Activated CD4-positive, alpha-beta memory T cell treated with anti-CD3 and anti-CD28 coated beads, Interleukin-2, amount 10 ng/mL, durations not matched to agents 7 days and 5 days (primary cell): ENCODE results near the gene RNF166. TPM values are rescaled to one million over a fixed set of nuclear protein-coding genes. Genes with fewer than 3 reads are reported as not detected.
A peak's percentile ranks its signal among the peaks of the same experiment; 100 is the strongest.

Experiments
- CTCF ChIA-PET: fragments of 350-600 bp; sonication (Branson Sonifier 250); formaldehyde crosslinking; loops from one replicate; lab custom pipeline; 2021; ENCODE audit warnings: antibody characterized with exemption, inconsistent platforms; lab: Charles Lee
- POLR2A ChIA-PET: fragments of 350-600 bp; sonication (Branson Sonifier 250); formaldehyde crosslinking; loops from one replicate; lab custom pipeline; 2021; ENCODE audit warnings: antibody characterized with exemption; lab: Charles Lee
- DNase-seq: peaks from one replicate; pipeline ENCODE4 v3.0.0-alpha.2; 2020
- H3K27ac Mint-ChIP-seq: one replicate; pipeline ENCODE4 v1.8.0; 2021; ENCODE audit warnings: mild to moderate bottlenecking, mixed read lengths
- H3K27me3 Mint-ChIP-seq: one replicate; pipeline ENCODE4 v1.8.0; 2021; ENCODE audit warnings: mixed read lengths
- H3K36me3 Mint-ChIP-seq: one replicate; pipeline ENCODE4 v1.8.0; 2021; ENCODE audit warnings: low read depth, mixed read lengths
- H3K4me1 Mint-ChIP-seq: one replicate; pipeline ENCODE4 v1.8.0; 2021; ENCODE audit warnings: mixed read lengths
- H3K4me3 Mint-ChIP-seq: one replicate; pipeline ENCODE4 v1.8.0; 2021; ENCODE audit warnings: mild to moderate bottlenecking, mixed read lengths
- H3K9me3 Mint-ChIP-seq: one replicate; pipeline ENCODE4 v1.8.0; 2021; ENCODE audit warnings: mixed read lengths
- total RNA-seq, 2 experiments: library from RNA; stranded (reverse); gene quantifications; one replicate each; pipeline ENCODE4 v1.2.3, GENCODE V29; 2021

The RNF166 gene
- total RNA-seq, 2 experiments from 2014 or later, result 155 to 156 TPM

DNA sequence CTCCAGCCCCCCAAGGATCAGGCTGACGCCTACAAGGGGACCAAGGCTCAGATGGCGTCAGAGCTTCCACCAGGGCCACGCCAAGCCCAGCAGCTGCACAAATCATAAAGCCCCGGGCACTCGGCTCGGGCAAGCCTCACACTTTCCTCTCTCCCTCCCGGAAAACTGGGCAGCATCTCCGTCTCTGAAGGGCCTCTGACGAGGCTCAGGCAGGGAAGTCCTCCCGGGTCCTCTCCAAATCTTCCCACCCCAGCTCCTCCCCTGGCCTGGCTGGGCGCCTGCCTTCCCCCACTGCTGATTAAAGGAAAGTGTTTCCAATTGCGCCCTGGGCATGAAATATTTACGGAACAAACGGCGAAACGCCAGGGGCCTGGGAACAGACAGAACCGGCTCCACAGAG lies 40.3 kb upstream of the RNF166 start:
- H3K4me3 Mint-ChIP-seq, result no peak overlapping the region
- peaks cover 44% of the 10 kb centered on the region for H3K4me1 Mint-ChIP-seq
- H3K9me3 Mint-ChIP-seq, result no peaks in the 10 kb centered on the region
- peaks cover 5% of the 10 kb centered on the region for H3K36me3 Mint-ChIP-seq
- no peak for DNase-seq
- ChIA-PET CTCF (interaction anchor here (4.2 to 4.3 kb wide), 2 partner anchors 9 to 35 kb away, joined by 19 to 24 read pairs; no protein-coding TSS in a partner anchor), POLR2A (interaction anchor here (1.1 to 2.5 kb wide), 5 partner anchors 9 to 42 kb away, joined by 3 to 15 read pairs (median 6); no protein-coding TSS in a partner anchor)
- no peaks in the 10 kb centered on the region for H3K27me3 Mint-ChIP-seq
- H3K27ac Mint-ChIP-seq, result peak overlapping the region; percentile 80

DNA sequence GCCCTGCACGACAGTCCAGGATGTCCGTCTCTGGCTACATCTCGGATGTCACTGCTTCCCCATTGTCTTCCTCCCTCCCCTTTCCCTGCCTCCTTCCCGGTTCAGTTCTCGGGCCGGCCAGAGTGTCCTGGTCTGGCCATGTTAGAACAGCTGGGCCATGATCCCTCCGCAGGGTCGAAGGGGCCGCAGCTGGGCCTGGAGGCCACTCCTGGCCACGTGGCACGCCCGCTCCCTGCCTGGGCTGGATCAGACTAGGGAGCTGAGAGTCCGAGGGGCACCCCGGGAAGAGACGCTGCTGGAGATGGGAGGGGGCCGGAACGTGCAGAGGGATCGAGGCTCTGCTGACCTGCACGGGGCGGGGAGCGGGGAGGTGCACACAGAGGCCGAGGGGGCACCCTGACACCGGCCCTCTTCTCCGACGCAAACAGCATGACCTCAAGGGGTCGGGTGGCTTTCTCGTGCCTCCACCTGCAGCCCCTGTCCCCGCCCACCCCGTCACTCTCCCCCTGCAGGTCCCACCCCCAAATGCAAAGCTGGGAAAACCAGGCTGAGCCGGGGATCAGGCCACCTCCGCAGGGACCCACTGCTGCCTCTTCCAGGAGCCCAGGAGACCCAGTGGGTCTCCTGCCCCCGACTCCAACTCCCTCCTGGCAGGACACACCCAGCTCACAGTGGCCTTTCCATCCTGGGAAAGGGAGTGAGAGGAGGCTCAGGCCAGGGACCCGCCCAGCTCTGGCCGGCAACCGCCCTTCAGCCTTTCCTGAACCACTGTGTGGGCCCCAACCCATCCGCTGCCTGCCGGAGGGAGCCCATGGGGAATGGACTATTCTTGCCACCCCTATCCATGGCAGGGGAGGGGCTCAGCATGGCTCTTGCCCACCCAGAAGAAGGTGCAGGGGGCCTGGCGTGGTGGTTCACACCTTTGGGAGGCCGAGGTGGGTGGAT lies 38.6 kb upstream of the RNF166 start:
- no peak for DNase-seq
- Mint-ChIP-seq H3K27ac (no peak overlapping the region), H3K36me3 (peaks cover 8% of the 10 kb centered on the region), H3K4me1 (peaks cover 44% of the 10 kb centered on the region), H3K9me3 (no peaks in the 10 kb centered on the region), H3K27me3 (no peaks in the 10 kb centered on the region), H3K4me3 (no peak overlapping the region)
- ChIA-PET POLR2A (interaction anchor here (0.9 to 1.9 kb wide), 5 partner anchors 7 to 58 kb away, joined by 3 to 15 read pairs (median 4); no protein-coding TSS in a partner anchor), CTCF (interaction anchor here (0.7 to 4.3 kb wide), 4 partner anchors 8 to 51 kb away, joined by 4 to 24 read pairs (median 12); no protein-coding TSS in a partner anchor)

DNA sequence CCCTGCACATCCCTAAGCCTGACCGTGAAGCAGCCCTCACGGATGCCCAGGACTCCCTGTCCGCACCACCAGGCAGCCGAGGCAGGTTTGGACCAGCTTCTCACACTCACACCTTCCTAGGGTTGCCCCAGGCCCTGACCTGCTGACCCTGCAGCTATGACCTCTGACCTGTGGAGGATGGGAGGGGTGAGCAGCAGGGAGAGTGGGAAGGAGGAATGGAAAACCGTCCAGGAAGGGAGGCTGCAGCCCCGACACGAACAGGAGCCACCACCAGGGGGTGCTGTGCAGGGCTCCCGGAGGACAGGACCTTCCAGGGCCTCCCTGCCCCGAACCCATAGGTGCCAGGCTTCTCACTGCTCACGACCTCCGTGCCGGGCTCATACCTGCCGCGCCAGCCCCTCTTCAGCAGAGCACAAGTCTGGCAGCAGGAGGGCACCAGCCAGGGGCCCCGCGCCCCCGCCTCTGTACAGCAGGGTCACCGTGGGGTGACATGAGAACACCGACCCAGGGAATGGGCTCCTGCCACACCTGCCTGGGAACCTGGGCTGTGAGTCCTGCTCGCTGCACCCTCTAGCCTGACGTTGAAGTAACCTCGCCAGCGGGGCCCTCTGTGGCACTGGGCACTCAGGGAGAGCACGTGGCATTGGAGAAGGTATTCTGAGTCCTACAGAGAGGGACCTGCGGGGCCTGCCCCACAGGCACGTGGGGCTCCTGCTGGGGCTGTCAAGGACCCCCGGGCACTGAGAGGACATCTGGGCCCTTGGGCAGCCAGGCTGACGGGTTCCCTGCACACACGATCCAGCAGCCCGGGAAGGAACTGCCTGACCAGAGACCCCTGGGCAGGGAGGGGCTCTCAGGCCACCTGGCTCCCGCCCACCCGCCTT lies 37.7 kb upstream of the RNF166 start:
- CTCF ChIA-PET, result interaction anchor here (0.9 to 1.7 kb wide), 7 partner anchors 9 to 66 kb away, joined by 3 to 16 read pairs (median 4); no protein-coding TSS in a partner anchor
- H3K9me3 Mint-ChIP-seq, result no peaks in the 10 kb centered on the region
- peaks cover 44% of the 10 kb centered on the region for H3K4me1 Mint-ChIP-seq
- DNase-seq, result peak; percentile 70
- H3K27ac Mint-ChIP-seq, result peak overlapping the region; percentile 40
- H3K27me3 Mint-ChIP-seq, result no peaks in the 10 kb centered on the region
- no peak overlapping the region for H3K4me3 Mint-ChIP-seq
- H3K36me3 Mint-ChIP-seq, result peaks cover 8% of the 10 kb centered on the region
- POLR2A ChIA-PET, result no interaction called here

DNA sequence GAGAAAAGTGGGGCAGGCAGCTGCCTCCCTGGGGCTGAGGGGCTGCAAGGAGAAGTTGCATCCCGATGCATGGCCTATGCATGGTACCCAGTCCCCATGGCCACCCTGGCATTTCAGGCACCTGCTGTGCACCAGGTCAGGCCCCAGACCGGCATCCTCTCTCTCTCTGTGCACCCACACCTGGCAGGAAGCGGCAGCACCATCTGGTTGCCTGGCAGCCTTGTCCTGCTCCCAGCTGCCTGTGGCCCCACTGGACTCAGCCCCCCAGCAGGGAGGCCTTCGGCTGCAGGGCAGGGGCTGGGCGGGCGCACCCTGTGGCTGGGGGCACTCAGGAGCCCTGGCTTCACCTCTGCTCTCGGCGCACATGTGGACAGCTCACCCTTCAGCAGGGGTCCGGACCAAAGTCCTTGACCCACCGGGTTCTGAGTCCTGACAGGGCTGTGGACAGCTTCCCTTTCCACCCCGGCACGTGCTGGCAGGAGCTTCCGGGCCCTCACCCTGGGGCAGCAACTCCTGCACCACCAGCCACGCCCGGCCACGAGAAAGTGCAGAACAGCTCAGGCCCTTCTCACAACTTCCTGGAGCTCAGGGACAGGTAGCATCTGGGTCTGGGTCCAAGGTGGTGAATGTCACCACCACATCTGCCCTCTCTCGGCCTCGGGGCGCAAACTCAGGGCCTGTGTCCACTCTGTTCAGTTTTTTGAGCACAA lies 36.8 kb upstream of the RNF166 start:
- H3K9me3 Mint-ChIP-seq, result no peaks in the 10 kb centered on the region
- no peak for DNase-seq
- peaks cover 42% of the 10 kb centered on the region for H3K4me1 Mint-ChIP-seq
- H3K27me3 Mint-ChIP-seq, result no peaks in the 10 kb centered on the region
- no peak overlapping the region for H3K4me3 Mint-ChIP-seq
- H3K27ac Mint-ChIP-seq, result peak overlapping the region; percentile 40
- ChIA-PET CTCF (interaction anchor here (0.8 to 1.7 kb wide), 9 partner anchors 8 to 70 kb away, joined by 3 to 16 read pairs (median 4); no protein-coding TSS in a partner anchor), POLR2A (no interaction called here)
- H3K36me3 Mint-ChIP-seq, result peaks cover 12% of the 10 kb centered on the region

DNA sequence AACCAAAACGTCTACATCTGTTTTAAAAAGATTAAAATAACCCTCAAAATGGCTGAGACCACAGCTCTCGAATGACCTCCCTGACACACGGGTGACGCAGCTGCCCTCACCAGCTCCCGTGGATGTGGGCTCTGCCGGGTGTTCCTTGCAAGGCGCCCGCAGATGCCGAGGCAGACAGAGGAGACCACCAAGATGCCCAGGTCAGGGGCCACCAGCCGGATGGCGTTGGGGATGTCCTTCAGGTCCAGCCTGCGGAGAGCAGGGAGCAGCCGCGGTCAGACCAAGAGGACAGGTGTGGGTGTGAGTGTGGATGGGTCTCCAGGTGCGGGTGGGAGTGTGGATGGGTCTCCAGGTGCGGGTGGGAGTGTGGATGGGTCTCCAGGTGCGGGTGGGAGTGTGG lies 35.2 kb upstream of the RNF166 start:
- CTCF ChIA-PET, result no interaction called here
- Mint-ChIP-seq H3K9me3 (no peaks in the 10 kb centered on the region), H3K27me3 (no peaks in the 10 kb centered on the region), H3K4me1 (peaks cover 29% of the 10 kb centered on the region), H3K36me3 (peaks cover 17% of the 10 kb centered on the region), H3K27ac (no peak overlapping the region), H3K4me3 (no peak overlapping the region)
- POLR2A ChIA-PET, result no interaction called here
- DNase-seq, result no peak

DNA sequence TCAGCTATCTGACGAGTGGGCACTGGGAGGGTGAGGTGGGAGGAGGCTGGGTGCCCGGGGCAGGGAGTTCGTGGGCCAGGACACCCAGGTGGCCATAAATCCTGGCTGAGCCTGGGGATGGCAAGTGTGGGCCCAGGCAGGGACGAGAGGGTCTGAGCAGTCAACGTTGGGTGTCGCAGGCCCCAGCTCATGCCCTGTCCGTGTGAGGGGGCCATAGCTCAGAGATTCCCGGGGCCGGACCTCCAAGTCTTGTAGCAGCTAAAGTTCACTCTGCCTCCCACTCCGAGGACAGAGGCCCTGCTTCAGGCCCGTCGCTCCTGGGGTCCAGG lies 34.5 kb upstream of the RNF166 start:
- peaks cover 22% of the 10 kb centered on the region for H3K4me1 Mint-ChIP-seq
- ChIA-PET CTCF (interaction anchor here (1.1 kb wide), 1 partner anchor 53 kb away, joined by 3 read pairs; no protein-coding TSS in a partner anchor), POLR2A (interaction anchor here (1.2 kb wide), 1 partner anchor 43 kb away, joined by 4 read pairs; no protein-coding TSS in a partner anchor)
- DNase-seq, result no peak
- no peaks in the 10 kb centered on the region for H3K9me3 Mint-ChIP-seq
- H3K27me3 Mint-ChIP-seq, result no peaks in the 10 kb centered on the region
- H3K4me3 Mint-ChIP-seq, result no peak overlapping the region
- peaks cover 17% of the 10 kb centered on the region for H3K36me3 Mint-ChIP-seq
- H3K27ac Mint-ChIP-seq, result no peak overlapping the region

DNA sequence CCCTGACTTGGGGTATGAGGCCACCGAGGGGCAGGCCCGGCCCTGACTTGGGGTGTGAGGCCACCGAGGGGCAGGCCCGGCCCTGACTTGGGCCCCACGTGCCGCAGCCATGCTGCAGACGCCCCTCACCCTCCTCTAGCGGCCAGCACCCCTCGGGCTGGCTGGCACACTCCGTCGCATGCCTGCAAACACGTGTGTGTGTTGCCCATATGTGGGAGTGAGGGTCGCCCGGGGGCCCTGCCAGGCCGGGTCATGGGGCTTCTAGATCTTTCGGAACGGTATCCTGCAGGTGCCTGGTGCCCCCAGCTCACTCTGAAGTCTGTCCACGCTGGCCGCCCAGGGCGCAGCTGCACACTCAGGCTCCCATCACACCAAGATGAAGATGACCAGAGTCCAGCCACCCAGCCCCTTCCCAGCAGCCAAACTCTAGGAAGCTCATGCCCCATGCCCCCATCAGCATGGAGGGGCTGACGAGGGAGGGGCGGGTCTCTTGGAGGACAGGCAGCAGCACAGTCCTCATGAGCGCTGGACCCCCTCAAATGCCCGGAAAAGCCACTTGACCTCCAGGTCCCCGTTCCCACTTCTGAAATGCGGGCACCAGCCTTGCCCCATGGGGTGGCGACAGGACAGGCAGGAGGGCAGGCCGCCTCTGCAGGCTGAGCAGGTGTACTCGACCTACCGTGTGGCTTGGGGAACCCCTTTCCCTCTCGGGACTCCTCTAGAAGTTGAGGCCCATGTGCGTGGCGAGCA lies 33.9 kb upstream of the RNF166 start:
- Mint-ChIP-seq H3K4me3 (no peak overlapping the region), H3K9me3 (no peaks in the 10 kb centered on the region), H3K27ac (no peak overlapping the region), H3K4me1 (peaks cover 17% of the 10 kb centered on the region), H3K27me3 (no peaks in the 10 kb centered on the region), H3K36me3 (peaks cover 20% of the 10 kb centered on the region)
- CTCF ChIA-PET, result interaction anchor here (1.1 kb wide), 1 partner anchor 54 kb away, joined by 3 read pairs; no protein-coding TSS in a partner anchor
- POLR2A ChIA-PET, result interaction anchor here (1.2 kb wide), 1 partner anchor 43 kb away, joined by 4 read pairs; no protein-coding TSS in a partner anchor
- no peak for DNase-seq

DNA sequence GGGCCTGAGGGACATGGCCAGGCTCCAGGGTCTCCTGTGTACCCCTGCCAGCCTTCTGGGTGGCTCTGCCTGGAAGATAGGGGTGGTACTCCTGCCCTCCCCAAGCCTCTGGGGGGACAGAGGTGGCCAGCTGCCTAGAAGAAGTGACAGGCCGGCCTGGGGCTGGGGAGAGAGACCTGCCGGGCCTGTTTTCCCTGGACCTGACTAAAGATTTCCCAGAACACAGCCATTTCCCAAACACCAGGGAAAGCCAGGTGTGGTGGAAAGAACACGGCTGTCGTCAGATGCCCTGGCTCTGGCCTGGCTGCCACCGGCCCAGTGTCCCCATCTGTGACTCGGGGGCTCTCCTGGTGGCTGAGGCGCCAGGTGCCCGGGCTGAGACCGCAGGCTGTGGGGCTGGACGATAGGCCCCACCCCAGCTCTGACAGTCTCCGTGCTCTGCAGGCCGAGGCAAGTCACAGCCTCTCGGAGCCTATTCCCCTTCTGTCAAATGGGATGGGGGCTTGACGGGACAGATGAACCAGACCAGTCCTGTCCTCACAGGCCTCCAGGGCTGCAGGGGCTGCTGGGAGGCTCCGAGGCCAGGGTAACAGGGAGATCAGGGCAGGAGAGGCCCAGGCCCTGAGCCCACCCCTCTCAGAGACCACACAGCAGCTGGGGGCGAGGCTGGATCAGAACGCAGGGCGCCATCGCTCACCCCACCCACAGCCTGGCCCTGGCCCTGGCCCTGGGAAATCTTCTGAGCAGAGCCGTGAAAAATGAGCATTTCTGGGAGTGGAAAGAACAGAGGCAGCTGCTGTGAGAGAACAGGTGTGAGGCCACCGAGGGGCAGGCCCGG lies 33.1 kb upstream of the RNF166 start:
- peaks cover 13% of the 10 kb centered on the region for H3K4me1 Mint-ChIP-seq

DNA sequence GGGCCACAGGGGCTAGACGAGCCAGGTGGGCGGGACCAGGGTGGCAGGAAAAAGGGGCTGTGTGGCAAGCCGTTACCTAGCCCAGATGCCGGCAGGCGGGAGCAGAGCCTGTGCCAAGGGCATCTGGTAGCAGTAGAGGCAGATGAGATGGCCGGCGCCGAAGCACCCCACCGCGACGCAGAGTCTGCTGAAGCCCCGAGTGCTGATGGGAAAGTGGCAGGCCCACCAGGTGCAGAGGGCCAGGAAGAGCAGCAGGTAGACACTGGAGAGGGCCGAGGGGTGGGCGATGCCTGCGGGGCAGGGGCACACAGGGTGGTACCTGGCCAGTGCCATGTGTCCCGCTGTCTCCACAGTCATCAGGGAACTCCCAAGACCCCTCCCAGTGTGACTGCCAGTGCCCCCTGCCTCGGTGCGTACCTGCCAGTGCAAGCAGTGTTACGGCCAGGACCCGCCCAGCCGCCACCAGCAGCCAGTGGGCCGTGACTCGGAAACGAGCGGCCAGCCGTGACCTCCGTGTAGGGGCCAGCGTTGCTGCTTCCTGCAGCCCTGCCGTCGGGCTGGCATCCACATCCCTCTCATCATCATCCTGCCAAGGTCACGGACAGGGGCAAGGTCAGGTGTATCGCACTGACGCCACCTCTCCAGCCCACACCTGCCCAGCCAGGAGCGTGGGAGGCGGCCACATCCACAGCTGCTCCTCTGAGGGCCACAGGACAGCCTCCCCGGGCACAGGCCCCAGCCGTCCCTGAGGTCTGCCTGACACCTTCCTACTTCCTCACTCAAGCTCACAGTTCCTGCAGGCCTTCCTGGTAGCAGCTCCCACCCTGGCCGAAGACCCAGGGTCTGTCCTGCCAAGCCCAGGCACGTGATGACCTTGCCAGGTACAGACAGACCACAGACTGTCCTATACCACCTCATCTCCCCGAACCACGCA lies 32.2 kb upstream of the RNF166 start:
- ChIA-PET POLR2A (interaction anchor here (1.4 to 1.6 kb wide), 3 partner anchors 43 to 73 kb away, joined by 3 to 10 read pairs (median 6); partner anchors contain the start of genes APRT and PIEZO1), CTCF (interaction anchor here (0.8 to 3.4 kb wide), 14 partner anchors 9 to 478 kb away, joined by 3 to 62 read pairs (median 9); partner anchors contain the start of genes APRT, GALNS and TRAPPC2L)
- no peak for DNase-seq
- Mint-ChIP-seq H3K9me3 (no peaks in the 10 kb centered on the region), H3K36me3 (peaks cover 23% of the 10 kb centered on the region), H3K4me1 (peaks cover 4% of the 10 kb centered on the region), H3K27ac (no peak overlapping the region), H3K27me3 (no peaks in the 10 kb centered on the region), H3K4me3 (no peak overlapping the region)

More for the DNA sequence above, 33.1 kb upstream of the RNF166 start:
- ChIA-PET CTCF (no interaction called here), POLR2A (interaction anchor here (1.2 kb wide), 1 partner anchor 44 kb away, joined by 4 read pairs; no protein-coding TSS in a partner anchor)
- H3K9me3 Mint-ChIP-seq, result no peaks in the 10 kb centered on the region
- H3K4me3 Mint-ChIP-seq, result no peak overlapping the region
- H3K27me3 Mint-ChIP-seq, result no peaks in the 10 kb centered on the region
- no peak for DNase-seq
- H3K36me3 Mint-ChIP-seq, result peaks cover 20% of the 10 kb centered on the region
- no peak overlapping the region for H3K27ac Mint-ChIP-seq
